SK-N-SH treated with all-trans-retinoic acid at 6 μM for 48 hours (cell line): ENCODE data around the gene PSMB9.

Experiments used
- BACH2 ChIP-seq: fragments of 250-450 bp; sonication (Bioruptor Pico); IDR thresholded peaks from 2 replicates; pipeline ENCODE4 v1.9.0; 2021; ENCODE audit warnings: mild to moderate bottlenecking, borderline replicate concordance
- PPARA ChIP-seq: fragments of 250-450 bp; sonication (Bioruptor Pico); IDR thresholded peaks from 2 replicates; pipeline ENCODE4 v1.5.0; 2020; ENCODE audit warnings: mild to moderate bottlenecking, borderline replicate concordance
- TOX ChIP-seq: fragments of 250-450 bp; sonication (Bioruptor Pico); IDR thresholded peaks from 2 replicates; pipeline ENCODE4 v1.8.0; 2021; ENCODE audit warnings: mild to moderate bottlenecking, moderate library complexity, borderline replicate concordance
- ZC3H10 ChIP-seq: fragments of 250-450 bp; sonication (Bioruptor Pico); IDR thresholded peaks from 2 replicates; pipeline ENCODE4 v1.5.1; 2021; ENCODE audit warnings: mild to moderate bottlenecking, moderate library complexity
- ZFP3 ChIP-seq: fragments of 250-450 bp; sonication (Bioruptor Pico); IDR thresholded peaks from 2 replicates; pipeline ENCODE4 v1.5.0; 2020; ENCODE audit warnings: mild to moderate bottlenecking, moderate library complexity
- ZNF565 ChIP-seq: fragments of 450-650 bp; formaldehyde crosslinking; conservative IDR thresholded peaks from 2 replicates; pipeline ENCODE4 v1.5.0; 2020; ENCODE audit warnings: low read depth, mild to moderate bottlenecking, moderate library complexity
- ZNF70 ChIP-seq: fragments of 450-650 bp; formaldehyde crosslinking; IDR thresholded peaks from 2 replicates; pipeline ENCODE4 v1.5.0; 2020; ENCODE audit warnings: mild to moderate bottlenecking, moderate library complexity
- TF ChIP-seq, protein P1 (sequence below): fragments of 250-450 bp; sonication (Bioruptor Pico); IDR thresholded peaks from 2 replicates; pipeline ENCODE4 v1.8.0; 2021; ENCODE audit warnings: low read depth, mild to moderate bottlenecking, moderate library complexity, borderline replicate concordance
- TF ChIP-seq, protein P2 (sequence below): fragments of 250-450 bp; sonication (Bioruptor Pico); IDR thresholded peaks from 2 replicates; pipeline ENCODE4 v1.5.1; 2021; ENCODE audit warnings: mild to moderate bottlenecking, moderate library complexity

DNA sequence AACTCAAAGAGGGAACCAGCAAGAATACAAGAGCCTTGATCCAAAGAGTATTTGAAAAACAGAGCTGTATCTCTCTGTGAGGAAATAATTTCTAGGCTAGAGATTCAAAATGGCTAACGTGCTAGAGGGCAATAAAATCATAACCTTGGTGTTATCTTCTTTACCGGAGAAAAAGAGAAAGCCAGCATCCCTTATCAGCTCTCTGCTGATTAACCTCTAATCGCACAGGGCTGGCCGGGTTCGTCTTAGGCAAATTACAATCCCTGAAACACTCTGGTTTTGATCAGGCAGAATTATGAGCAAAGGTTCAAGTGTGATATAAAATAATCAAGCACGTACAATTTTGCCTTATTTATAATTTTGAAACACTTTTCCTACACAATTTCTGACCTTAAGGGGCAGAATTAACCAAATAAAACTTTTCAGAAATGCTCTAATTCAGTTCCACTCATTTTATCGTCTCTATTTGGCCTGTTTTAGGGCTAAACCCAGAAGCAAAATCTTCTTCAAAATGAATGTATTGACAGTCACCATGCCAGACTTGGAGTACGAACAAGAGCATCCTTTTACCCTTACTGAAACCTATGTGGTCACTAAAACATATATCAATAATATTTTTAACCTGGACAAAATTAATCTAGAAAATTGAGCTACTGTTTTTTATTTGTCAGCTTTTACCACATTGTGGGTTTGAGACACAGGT, 13.7 kb downstream of the PSMB9 start:
- no peak for TF ChIP-seq BACH2 (CRISPR knock-in tag)
- TF ChIP-seq, protein P1, sequence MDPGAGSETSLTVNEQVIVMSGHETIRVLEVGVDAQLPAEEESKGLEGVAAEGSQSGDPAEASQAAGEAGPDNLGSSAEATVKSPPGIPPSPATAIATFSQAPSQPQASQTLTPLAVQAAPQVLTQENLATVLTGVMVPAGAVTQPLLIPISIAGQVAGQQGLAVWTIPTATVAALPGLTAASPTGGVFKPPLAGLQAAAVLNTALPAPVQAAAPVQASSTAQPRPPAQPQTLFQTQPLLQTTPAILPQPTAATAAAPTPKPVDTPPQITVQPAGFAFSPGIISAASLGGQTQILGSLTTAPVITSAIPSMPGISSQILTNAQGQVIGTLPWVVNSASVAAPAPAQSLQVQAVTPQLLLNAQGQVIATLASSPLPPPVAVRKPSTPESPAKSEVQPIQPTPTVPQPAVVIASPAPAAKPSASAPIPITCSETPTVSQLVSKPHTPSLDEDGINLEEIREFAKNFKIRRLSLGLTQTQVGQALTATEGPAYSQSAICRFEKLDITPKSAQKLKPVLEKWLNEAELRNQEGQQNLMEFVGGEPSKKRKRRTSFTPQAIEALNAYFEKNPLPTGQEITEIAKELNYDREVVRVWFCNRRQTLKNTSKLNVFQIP (CRISPR knock-in tag): no peak
- TF ChIP-seq PPARA (CRISPR knock-in tag): no peak
- TF ChIP-seq, protein P2, sequence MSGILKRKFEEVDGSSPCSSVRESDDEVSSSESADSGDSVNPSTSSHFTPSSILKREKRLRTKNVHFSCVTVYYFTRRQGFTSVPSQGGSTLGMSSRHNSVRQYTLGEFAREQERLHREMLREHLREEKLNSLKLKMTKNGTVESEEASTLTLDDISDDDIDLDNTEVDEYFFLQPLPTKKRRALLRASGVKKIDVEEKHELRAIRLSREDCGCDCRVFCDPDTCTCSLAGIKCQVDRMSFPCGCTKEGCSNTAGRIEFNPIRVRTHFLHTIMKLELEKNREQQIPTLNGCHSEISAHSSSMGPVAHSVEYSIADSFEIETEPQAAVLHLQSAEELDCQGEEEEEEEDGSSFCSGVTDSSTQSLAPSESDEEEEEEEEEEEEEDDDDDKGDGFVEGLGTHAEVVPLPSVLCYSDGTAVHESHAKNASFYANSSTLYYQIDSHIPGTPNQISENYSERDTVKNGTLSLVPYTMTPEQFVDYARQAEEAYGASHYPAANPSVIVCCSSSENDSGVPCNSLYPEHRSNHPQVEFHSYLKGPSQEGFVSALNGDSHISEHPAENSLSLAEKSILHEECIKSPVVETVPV: no peak
- no peak for TF ChIP-seq ZFP3 (CRISPR knock-in tag)
- no peak for TF ChIP-seq ZC3H10
- TF ChIP-seq ZNF565 (CRISPR knock-in tag): no peak
- no peak for TF ChIP-seq TOX (CRISPR knock-in tag)
- no peak for TF ChIP-seq ZNF70
